GM10847 (cell line): ENCODE data around the gene MPL.

Source experiments
- POLR2A ChIP-seq: IDR thresholded peaks from 2 replicates; pipeline ENCODE4 v1.6.1; 2011; ENCODE audit not compliant: insufficient read length; ENCODE audit errors: extremely low read depth

The MPL gene

GRCh38 chr1:43337588-43337987 is at the start of gene MPL:
TSS of gene MPL (plus strand) at chr1:43337818. CDS start at chr1:43337849, 31 bp downstream.
- no peak for TF ChIP-seq POLR2A

- TF ChIP-seq POLR2A = no peak
Measured at GRCh38 chr1:43288058-43288784, 49.4 kb upstream of the MPL start.

GRCh38 chr1:43288785-43289706 is 48.6 kb upstream of the MPL start:
- TF ChIP-seq POLR2A = no peak

GRCh38 chr1:43292216-43292615 is 45.4 kb upstream of the MPL start:
- TF ChIP-seq POLR2A = no peak

GRCh38 chr1:43292679-43293078 is 44.9 kb upstream of the MPL start:
- no peak for TF ChIP-seq POLR2A

- no peak for TF ChIP-seq POLR2A
Measured at GRCh38 chr1:43293176-43293575, 44.4 kb upstream of the MPL start.

- no peak for TF ChIP-seq POLR2A
Measured at GRCh38 chr1:43293896-43294760, 43.5 kb upstream of the MPL start.

- no peak for TF ChIP-seq POLR2A
Measured at GRCh38 chr1:43294761-43295160, 42.9 kb upstream of the MPL start.

GRCh38 chr1:43296207-43296606 is 41.4 kb upstream of the MPL start:
- TF ChIP-seq POLR2A = no peak

GRCh38 chr1:43298055-43298454 is 39.6 kb upstream of the MPL start:
- no peak for TF ChIP-seq POLR2A

GRCh38 chr1:43299101-43299500 is 38.5 kb upstream of the MPL start:
- no peak for TF ChIP-seq POLR2A

- TF ChIP-seq POLR2A = no peak
Measured at GRCh38 chr1:43300378-43301094, 37.1 kb upstream of the MPL start, which contains the start of gene TIE1. TSS of gene TIE1 (plus strand) at chr1:43300982. CDS start at chr1:43301072, 90 bp downstream.

GRCh38 chr1:43302201-43302600 is 35.4 kb upstream of the MPL start:
- no peak for TF ChIP-seq POLR2A

- no peak for TF ChIP-seq POLR2A
Measured at GRCh38 chr1:43302721-43303470, 34.7 kb upstream of the MPL start.
